GM12864 (cell line): Measurements from ENCODE around the gene IST1.

Experiments
- DNase-seq: peaks from one replicate; pipeline ENCODE4 v3.0.0-alpha.2; 2011; ENCODE audit warnings: low read depth
- H3K4me3 ChIP-seq: 2 replicates; pipeline ENCODE4 v1.5.1; 2011; ENCODE audit warnings: mild to moderate bottlenecking, low read depth, low read length, control low read depth
- CTCF ChIP-seq: IDR thresholded peaks from 2 replicates; pipeline ENCODE4 v1.5.1; 2011; ENCODE audit warnings: low read depth, mild to moderate bottlenecking, moderate library complexity, low read length, control low read depth, inconsistent platforms; ENCODE audit errors: missing control alignments

Gene IST1

GRCh38 chr16:71927787-71928186, 32.5 kb downstream of the IST1 start:
- no peak for DNase-seq
- TF ChIP-seq CTCF, result no peak
- H3K4me3 ChIP-seq, result no peak overlapping the region

GRCh38 chr16:71929048-71929447, 33.7 kb downstream of the IST1 start:
- no peak for TF ChIP-seq CTCF
- no peak overlapping the region for H3K4me3 ChIP-seq
- no peak for DNase-seq

- no peak for DNase-seq
- no peak overlapping the region for H3K4me3 ChIP-seq
- no peak for TF ChIP-seq CTCF
Observed at GRCh38 chr16:71930013-71930563, 34.8 kb downstream of the IST1 start.

- no peak overlapping the region for H3K4me3 ChIP-seq
- TF ChIP-seq CTCF, result no peak
- DNase-seq, result no peak
Observed at GRCh38 chr16:71931001-71931400, 35.7 kb downstream of the IST1 start.

GRCh38 chr16:71931599-71931998, 36.3 kb downstream of the IST1 start:
- no peak for TF ChIP-seq CTCF
- H3K4me3 ChIP-seq, result no peak overlapping the region
- DNase-seq, result no peak

GRCh38 chr16:71933017-71933416, 37.7 kb downstream of the IST1 start:
- DNase-seq, result no peak
- TF ChIP-seq CTCF, result no peak
- no peak overlapping the region for H3K4me3 ChIP-seq

GRCh38 chr16:71933913-71934695, 38.8 kb downstream of the IST1 start:
- DNase-seq, result no peak
- H3K4me3 ChIP-seq, result no peak overlapping the region
- TF ChIP-seq CTCF, result no peak
